ENCODE data around the gene EDN3.

Gene EDN3

GRCh38 chr20:59308493-59309201, 8.2 kb downstream of the EDN3 start:
- DNase-seq (ENCODE audit: low read depth in 2 of 2), result no peak

GRCh38 chr20:59309218-59309617, 8.8 kb downstream of the EDN3 start:
- no peak for DNase-seq (ENCODE audit: low read depth in 2 of 2)

GRCh38 chr20:59314997-59315396, 14.6 kb downstream of the EDN3 start:
- no peak for DNase-seq (ENCODE audit: low read depth in 2 of 2)

- no peak for DNase-seq (ENCODE audit: low read depth in 2 of 2)
Observed at GRCh38 chr20:59316911-59317731, 16.7 kb downstream of the EDN3 start.

- DNase-seq (ENCODE audit: low read depth in 2 of 2), result no peak
Observed at GRCh38 chr20:59318201-59318790, 17.9 kb downstream of the EDN3 start.

- DNase-seq (ENCODE audit: low read depth in 2 of 2), result no peak
Observed at GRCh38 chr20:59318803-59319202, 18.4 kb downstream of the EDN3 start.

GRCh38 chr20:59320426-59320825, 20.0 kb downstream of the EDN3 start:
- DNase-seq (ENCODE audit: low read depth in 2 of 2), result no peak

GRCh38 chr20:59320854-59321647, 20.6 kb downstream of the EDN3 start:
- no peak for DNase-seq (ENCODE audit: low read depth in 2 of 2)

GRCh38 chr20:59322081-59322480, 21.7 kb downstream of the EDN3 start:
- no peak for DNase-seq (ENCODE audit: low read depth in 2 of 2)

GRCh38 chr20:59322585-59323454, 22.4 kb downstream of the EDN3 start:
- DNase-seq (ENCODE audit: low read depth in 2 of 2), result no peak

GRCh38 chr20:59323731-59324130, 23.3 kb downstream of the EDN3 start:
- DNase-seq (ENCODE audit: low read depth in 2 of 2), result no peak

- no peak for DNase-seq (ENCODE audit: low read depth in 2 of 2)
Observed at GRCh38 chr20:59324521-59325141, 24.2 kb downstream of the EDN3 start.

- DNase-seq (ENCODE audit: low read depth in 2 of 2), result no peak
Observed at GRCh38 chr20:59325142-59325523, 24.7 kb downstream of the EDN3 start.

- no peak for DNase-seq (ENCODE audit: low read depth in 2 of 2)
Observed at GRCh38 chr20:59326188-59326587, 25.8 kb downstream of the EDN3 start.

GRCh38 chr20:59328071-59328470, 27.7 kb downstream of the EDN3 start:
- no peak for DNase-seq (ENCODE audit: low read depth in 2 of 2)

GRCh38 chr20:59331721-59332329, 31.4 kb downstream of the EDN3 start:
- no peak for DNase-seq (ENCODE audit: low read depth in 2 of 2)

GRCh38 chr20:59333260-59333845, 32.9 kb downstream of the EDN3 start:
- no peak for DNase-seq (ENCODE audit: low read depth in 2 of 2)

GRCh38 chr20:59333951-59334350, 33.5 kb downstream of the EDN3 start:
- DNase-seq (ENCODE audit: low read depth in 2 of 2), result no peak

- no peak for DNase-seq (ENCODE audit: low read depth in 2 of 2)
Observed at GRCh38 chr20:59334651-59335300, 34.4 kb downstream of the EDN3 start.

All from stimulated activated CD4-positive, alpha-beta T cell treated with anti-CD3 and anti-CD28 coated beads, Interleukin-1b, Interleukin-23, amount 100 ng/mL, for 4 hours (primary cell).